SK-N-SH (cell line): Measurements from ENCODE around the gene UBE2R2.
"Not testable (repeated sequence)": the region's sequence is repeated elsewhere in the genome, so short reads cannot be mapped to it uniquely, and the experiment has no call there.

Source experiments
- CTCF ChIP-seq: fragments of 200-600 bp; sonication (generic); IDR thresholded peaks from 2 replicates; pipeline ENCODE4 v1.6.1; 2017; ENCODE audit warnings: antibody characterized with exemption, mild to moderate bottlenecking, moderate library complexity
- FOXJ3 ChIP-seq: sonication (generic); formaldehyde crosslinking; IDR thresholded peaks from 2 replicates; pipeline ENCODE4 v1.5.1; 2020; ENCODE audit warnings: mild to moderate bottlenecking, missing genetic modification reagents
- GABPA ChIP-seq: IDR thresholded peaks from 2 replicates; pipeline ENCODE4 v1.4.0; 2012; ENCODE audit warnings: low read depth, mild to moderate bottlenecking
- GATA2 ChIP-seq: sonication (generic); formaldehyde crosslinking; IDR thresholded peaks from 2 replicates; pipeline ENCODE4 v1.5.0; 2020; ENCODE audit warnings: mild to moderate bottlenecking, missing genetic modification reagents
- POLR2AphosphoS5 ChIP-seq: IDR thresholded peaks from 2 replicates; pipeline ENCODE4 v1.6.1; 2012; ENCODE audit warnings: low read depth, low read length
- RFX5 ChIP-seq: IDR thresholded peaks from 2 replicates; pipeline ENCODE4 v1.6.1; 2012; ENCODE audit warnings: mild to moderate bottlenecking, improper control_type of control experiment, low read length
- SIN3A ChIP-seq: IDR thresholded peaks from 2 replicates; pipeline ENCODE4 v1.6.1; 2012; ENCODE audit warnings: low read depth, mild to moderate bottlenecking, low read length, moderate library complexity, borderline replicate concordance
- TAF1 ChIP-seq: IDR thresholded peaks from 2 replicates; pipeline ENCODE4 v1.6.1; 2012; ENCODE audit warnings: low read depth, mild to moderate bottlenecking, low read length, moderate library complexity, borderline replicate concordance
- TF ChIP-seq, protein P1 (sequence below): IDR thresholded peaks from 2 replicates; pipeline ENCODE4 v1.4.0; 2012; ENCODE audit warnings: low read depth

DNA sequence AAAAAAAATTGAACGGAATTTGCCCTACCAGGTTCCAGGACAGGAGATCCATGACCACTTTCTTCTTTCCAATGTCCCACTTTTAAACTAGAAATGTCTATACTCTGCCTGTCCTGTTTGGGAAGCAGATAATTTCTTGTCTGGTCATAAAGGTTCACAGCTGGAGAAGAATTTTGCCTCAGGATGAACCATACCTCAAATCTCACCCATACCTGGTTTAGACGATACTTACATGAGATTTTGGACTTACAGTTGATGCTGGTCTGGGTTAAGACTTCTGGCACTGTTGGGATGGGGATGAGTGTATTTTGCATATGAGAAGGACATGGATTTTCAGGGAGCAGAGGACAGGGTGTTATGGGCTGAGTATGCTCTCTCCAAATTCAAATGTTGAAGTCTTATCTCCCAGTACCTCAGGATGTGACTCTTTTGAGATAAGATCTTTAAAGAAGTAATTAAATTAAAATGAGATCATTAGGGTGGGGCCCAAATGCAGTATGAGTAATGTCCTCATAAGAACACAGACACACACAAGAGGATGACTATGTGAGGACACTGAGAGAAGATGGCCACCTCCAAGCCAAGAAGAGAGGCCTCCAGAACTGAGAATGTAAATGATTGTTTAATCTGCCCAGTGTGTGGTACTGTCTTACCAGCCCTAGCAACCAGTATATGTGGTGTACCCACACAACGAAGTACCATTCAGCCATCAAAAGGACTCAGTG lies 46.6 kb upstream of the UBE2R2 start:
- TF ChIP-seq RFX5; GABPA; CTCF; TAF1; SIN3A; POLR2AphosphoS5; GATA2 (CRISPR knock-in tag); FOXJ3 (CRISPR knock-in tag): not testable (repeated sequence)
- TF ChIP-seq, protein P1, sequence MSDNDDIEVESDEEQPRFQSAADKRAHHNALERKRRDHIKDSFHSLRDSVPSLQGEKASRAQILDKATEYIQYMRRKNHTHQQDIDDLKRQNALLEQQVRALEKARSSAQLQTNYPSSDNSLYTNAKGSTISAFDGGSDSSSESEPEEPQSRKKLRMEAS, result not testable (repeated sequence)
